HG02943 (cell line): ENCODE data around the gene DDX41.
"Not testable (repeated sequence)": the region's sequence is repeated elsewhere in the genome, so short reads cannot be mapped to it uniquely, and the experiment has no call there.

Experiments used
- ATAC-seq: cut with Tn5 transposase; IDR thresholded peaks from one replicate; pipeline ENCODE4 v1.9.1; 2021; ENCODE audit warnings: mild to moderate bottlenecking, low read depth, moderate library complexity; ENCODE audit not compliant: unreplicated experiment

Gene DDX41

DNA sequence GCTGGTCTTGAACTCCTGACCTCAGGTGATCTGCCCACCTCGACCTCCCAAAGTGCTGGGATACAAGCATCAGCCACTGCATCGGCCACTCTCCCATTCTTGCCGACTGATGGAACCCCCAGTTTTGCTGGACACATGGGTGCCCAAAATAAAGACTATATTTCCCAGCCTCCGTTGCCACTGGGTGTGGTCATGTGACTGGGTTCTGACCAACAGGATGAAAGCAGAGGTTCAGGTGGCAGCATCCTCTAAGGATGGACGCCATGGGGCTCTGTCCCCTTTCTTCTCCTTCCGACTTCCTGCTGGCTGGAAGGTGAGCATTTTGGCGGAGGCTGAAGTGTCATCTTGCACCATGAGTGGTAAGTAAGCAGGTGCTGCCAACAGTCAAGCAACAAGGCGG lies 29.6 kb downstream of the DDX41 start:
- ATAC-seq, result no peak

GRCh38 chr5:177486256-177486655 lies 30.5 kb downstream of the DDX41 start:
- no peak for ATAC-seq

- not testable (repeated sequence) for ATAC-seq
These were observed 31.0 kb downstream of the DDX41 start for GRCh38 chr5:177485753-177486152.

GRCh38 chr5:177484902-177485549 lies 31.7 kb downstream of the DDX41 start:
- ATAC-seq, result no peak

- no peak for ATAC-seq
These were observed 32.5 kb downstream of the DDX41 start for GRCh38 chr5:177483994-177484901.

DNA sequence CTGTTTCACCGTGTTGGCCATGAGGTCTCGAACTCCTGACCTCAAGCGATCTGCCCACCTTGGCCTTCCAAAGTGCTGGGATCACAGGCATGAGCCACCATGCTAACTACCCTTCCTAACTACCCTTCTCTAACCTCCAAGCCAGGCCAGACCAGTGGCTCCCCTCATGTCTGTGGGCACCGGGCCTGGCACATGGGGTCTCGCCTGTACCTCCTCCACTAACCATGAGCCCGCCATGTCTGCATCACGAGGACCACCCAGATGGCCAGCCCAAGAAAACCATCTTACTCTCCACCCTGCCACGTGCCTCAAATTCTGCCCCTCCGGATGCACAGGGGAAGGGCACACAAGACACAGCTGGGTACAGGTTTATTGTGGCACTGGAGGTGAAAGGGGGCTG lies 33.7 kb downstream of the DDX41 start:
- no peak for ATAC-seq

- ATAC-seq, result no peak
These were observed 34.4 kb downstream of the DDX41 start for GRCh38 chr5:177482359-177482795.

GRCh38 chr5:177479774-177480173 lies 37.0 kb downstream of the DDX41 start:
- ATAC-seq, result no peak

DNA sequence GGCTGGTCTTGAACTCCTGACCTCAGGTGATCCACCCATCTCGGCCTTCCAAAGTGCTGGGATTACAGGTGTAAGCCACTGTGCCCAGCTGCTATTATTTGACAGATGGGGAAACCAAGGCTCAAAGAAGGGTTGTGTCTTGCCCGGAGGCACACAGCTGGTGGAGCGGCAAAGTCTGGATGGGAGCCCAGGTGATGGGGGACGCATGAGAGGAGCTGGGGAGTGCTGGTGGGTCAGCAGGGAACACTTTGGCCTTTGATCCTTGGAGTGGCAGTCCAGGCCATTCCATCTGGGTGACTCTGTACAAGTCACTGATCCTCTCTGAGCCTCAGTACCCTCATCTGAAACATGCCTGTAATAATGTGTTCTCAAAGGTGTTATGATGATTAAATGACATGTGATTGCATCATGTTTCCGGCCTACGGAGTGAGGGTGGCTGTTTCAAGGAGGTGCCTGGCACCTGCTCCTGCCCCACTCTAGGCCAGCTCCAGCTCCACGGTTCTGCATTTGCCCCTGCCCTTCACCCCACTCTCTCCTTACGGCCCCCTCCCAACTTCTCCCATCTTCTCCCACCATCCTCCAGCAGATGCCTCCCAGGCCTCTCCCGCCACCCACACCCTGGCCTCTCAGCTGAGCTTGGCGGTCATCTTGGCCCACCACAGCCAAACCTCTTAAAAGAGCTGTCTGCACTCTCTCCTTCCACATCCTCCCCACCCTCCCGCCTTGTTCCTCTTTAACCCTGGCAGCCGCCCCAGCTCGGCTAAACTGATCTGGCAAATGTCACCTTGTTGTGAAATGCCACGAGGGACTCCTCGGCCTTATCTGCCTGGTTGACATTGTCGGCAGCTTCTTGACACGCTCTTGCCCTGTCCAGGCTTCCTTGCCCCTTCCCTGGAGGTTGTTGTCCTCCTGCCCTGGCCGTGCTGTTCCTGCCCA lies 37.8 kb downstream of the DDX41 start:
- ATAC-seq, result no peak

DNA sequence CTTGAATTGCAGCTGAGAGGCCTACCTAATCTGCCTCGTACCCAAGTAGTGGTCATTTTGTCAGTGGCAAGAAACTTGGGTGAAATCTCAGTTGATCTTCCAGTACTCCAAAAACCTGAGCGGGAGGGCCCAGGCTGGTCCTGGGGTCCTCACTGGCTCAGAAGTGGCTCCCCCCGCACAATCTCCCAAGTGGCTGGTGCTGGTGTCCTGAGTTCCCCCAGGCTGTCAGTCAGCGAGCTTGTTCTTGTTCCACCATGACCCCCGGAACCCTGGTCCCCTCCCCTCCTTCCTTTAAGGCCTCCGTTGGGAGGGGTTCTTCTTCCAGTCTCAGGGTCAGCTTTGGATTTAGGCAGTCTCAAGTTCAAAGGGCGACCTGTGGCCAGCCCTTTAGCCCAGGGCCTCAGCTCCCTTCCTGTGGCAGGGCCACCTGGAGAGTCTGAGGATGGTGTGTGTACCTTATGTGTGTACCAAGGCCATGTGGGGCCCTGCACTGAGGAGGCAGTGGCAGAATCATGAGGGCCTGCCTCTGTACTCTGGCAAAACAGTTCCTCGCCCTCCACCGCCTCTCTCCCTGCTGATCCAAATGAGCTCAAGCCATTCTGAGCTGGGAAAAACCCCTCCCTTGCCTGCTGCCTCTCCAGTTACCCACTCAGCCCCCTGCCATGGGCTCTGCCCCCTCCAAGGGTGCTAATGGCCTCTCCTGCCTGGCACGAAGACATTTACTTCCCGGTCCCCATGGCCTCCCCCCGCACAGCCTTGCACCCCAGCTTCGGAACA lies 38.9 kb downstream of the DDX41 start:
- no peak for ATAC-seq

DNA sequence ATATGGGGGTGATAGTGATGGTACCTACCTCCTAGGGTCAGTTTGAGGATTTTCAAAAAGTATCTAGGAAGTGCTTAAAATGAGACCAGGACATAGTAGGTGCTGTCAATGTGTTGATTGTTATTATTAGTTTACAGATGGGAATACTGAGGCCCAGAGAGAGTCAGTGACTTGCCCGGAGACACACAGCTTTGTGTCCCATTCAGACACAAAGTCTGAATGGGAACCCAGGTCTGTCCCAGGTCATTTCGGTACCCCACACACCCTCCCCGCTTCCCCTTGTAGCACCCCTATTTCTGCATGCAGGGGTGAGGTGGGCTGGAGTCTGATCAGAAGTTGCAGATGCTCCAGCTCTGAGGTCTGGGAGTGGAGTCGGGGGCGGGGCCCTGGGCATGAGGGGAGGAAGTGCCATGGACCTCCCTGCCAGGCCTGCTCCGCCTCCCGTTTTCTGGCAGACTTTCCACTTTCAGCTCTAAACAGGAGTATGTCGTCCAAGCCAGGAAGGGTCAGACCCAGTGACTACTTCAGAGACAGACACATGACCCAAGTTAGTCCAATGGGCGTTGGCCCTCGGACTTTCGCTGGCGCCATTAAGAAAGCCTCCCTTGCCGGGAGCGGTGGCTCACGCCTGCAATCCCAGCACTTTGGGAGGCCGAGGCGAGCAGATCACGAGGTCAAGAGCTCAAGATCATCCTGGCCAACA lies 40.1 kb downstream of the DDX41 start:
- ATAC-seq, result no peak

DNA sequence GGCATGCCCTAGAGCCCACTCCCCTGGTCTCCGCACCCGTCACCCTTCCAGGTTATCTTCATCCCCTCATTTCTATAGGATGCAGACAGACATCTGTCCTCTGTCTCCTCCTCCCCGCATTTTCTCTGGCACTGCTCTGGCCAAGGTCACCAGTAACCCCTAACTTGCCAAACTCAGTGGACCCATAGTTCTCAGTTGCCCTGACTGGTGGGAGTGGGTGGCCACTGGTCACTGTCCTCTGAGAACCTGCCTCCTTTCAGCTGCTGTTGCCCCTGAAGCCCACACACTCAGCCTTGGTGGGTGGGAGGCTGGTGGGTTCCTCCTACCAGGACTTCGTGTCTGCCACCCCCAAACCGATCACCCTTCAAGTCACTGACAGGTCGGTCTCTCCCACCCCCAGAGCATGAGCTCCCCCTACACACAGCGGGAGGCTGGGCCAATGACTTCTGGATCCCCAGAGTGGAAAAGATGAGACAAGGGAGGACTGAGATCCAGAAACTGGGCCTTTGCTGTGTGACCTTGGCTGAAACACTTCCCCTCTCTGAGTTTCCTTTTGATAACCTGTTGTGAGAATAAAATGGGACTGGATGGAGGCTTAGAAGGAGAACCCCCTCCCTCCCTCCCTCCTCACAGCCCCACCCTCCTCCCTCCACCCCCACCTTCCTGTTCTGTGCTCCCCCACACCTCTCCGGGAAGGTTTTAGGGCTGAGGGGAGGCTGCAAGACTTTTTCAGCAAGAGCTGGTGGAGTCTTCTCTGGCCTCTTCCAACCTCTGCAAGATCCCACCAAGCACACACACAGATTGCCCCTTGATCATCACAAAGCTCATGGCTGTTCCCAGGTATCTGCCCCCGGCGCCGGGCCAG lies 41.0 kb downstream of the DDX41 start:
- no peak for ATAC-seq

DNA sequence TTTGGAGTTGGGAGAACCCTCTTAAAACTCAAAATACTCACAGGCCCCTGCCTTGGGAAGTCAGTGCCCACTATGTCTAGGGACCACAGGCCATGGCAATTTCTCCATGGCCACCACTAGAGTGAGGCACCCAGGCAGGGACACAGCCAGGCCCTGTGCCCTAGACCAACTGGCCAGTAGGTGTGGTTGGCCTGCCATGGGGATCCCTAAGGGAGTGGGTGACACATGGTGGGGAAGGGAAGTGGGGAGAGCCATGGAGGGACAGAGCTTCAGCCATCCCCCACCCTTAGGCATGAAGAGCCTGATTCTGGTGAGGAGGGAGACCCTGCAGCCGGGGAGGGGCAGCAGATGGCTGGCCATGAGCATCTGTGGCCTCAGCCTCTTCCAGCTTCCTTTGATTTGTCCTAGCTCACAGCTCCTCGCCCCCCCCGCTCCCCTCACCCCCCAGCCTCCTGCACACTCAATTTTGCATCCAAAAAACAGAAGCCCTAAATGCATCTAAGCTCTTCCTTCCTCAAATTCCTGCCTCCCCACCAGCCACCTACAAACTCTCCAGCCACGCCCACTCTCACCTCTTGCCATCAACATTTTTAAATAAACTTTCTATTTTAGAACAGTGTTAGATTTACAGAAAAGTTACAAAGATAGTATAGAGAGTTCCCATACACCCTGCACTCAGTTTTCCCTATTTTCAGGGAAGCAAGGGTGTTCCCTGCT lies 41.8 kb downstream of the DDX41 start:
- ATAC-seq, result no peak

DNA sequence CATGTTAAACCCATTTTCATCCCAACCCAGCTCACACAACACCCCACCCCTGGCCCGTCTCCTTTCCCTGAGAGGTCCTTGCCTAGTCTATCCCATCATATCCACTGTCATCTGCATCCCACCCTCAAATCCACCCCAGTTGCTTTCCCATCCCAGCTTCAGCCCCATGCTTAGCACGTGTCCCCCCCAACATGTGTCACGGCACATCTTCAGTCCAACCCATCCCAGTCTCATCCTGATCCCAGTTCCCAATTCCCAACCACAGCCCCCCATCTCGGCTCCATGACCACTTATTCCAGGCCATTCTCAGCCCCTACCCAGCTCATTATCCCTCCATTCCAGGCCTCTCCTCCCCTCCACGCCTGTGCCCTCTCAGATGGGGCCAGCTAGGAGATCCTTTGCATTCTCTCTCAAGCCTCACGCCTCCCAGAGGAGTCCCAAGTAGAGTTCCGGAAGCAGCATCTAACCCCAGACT lies 42.7 kb downstream of the DDX41 start:
- ATAC-seq, result no peak

DNA sequence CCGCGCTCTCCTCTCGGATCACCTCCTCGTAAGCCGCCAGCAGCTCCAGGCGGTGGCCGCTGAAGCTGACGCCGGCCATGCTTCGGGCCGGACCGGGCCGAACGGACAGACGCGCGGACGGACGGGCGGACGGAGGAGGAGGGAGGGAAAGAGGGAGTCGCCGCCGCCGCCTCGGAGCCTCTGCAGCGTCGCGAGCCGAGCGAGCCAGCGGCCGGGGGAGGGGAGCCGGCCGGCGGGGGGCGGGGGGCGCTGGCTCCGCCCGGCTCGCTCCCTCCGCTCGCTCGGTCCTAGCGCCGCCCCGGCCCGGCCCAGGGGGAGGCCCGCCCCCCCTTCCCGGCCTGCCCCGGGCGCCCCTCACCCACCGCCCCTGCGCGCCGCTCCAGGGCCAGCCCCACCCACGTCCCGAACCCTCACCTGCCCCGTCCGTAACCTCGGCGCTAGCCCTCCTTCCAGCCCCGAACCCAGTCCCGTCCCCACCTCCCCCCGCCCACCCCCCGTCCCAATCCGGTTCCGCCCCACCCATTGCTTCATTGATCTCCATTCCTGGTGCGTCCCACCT lies 43.2 kb downstream of the DDX41 start, which contains the start of gene DBN1:
Gene DBN1 (minus strand): TSS at position 192 of the 559 bp plus-strand sequence. CDS start 113 bp downstream, at position 79.
- ATAC-seq, result no peak

- no peak for ATAC-seq
These were observed 44.0 kb downstream of the DDX41 start for GRCh38 chr5:177472460-177473442.
